Astrocyte (in vitro differentiated cells and primary cell): Measurements from ENCODE around the gene NRF1. TPM values are rescaled to one million over a fixed set of nuclear protein-coding genes. Genes with fewer than 3 reads are reported as not detected.

Experiments used
- DNase-seq: peaks from one replicate; pipeline ENCODE4 v3.0.0-alpha.2; 2010; ENCODE audit warnings: low read depth
- FAIRE-seq: peaks from 2 replicates; lab custom pipeline; 2011; peaks lifted over from hg19 to GRCh38; lab: Jason Lieb, UNC
- H2AFZ ChIP-seq: 2 replicates; pipeline ENCODE4 v1.6.0; 2012; ENCODE audit warnings: low read depth, low read length, inconsistent platforms
- H3K27ac ChIP-seq: 2 replicates; pipeline ENCODE4 v1.5.1; 2011; ENCODE audit warnings: low read depth, low read length, inconsistent platforms
- H3K27me3 ChIP-seq: 2 replicates; pipeline ENCODE4 v1.6.0; 2011; ENCODE audit warnings: low read length, inconsistent platforms; ENCODE audit not compliant: insufficient read depth
- H3K36me3 ChIP-seq: 2 replicates; pipeline ENCODE4 v1.5.1; 2011; ENCODE audit warnings: low read length, inconsistent platforms; ENCODE audit not compliant: insufficient read depth
- H3K4me1 ChIP-seq: 2 replicates; pipeline ENCODE4 v1.5.1; 2011; ENCODE audit warnings: low read length, inconsistent platforms; ENCODE audit not compliant: insufficient read depth
- H3K4me2 ChIP-seq: 2 replicates; pipeline ENCODE4 v1.6.0; 2012; ENCODE audit warnings: low read length, inconsistent platforms
- H3K4me3 ChIP-seq: 2 replicates; pipeline ENCODE4 v1.5.1; 2011; ENCODE audit warnings: low read depth, mild to moderate bottlenecking, low read length, inconsistent platforms; ENCODE audit not compliant: insufficient read depth
- H3K79me2 ChIP-seq: 2 replicates; pipeline ENCODE4 v1.6.0; 2012; ENCODE audit warnings: mild to moderate bottlenecking, low read length, inconsistent platforms; ENCODE audit not compliant: insufficient read depth
- H3K9ac ChIP-seq: 2 replicates; pipeline ENCODE4 v1.6.0; 2012; ENCODE audit warnings: mild to moderate bottlenecking, low read length, inconsistent platforms
- H3K9me3 ChIP-seq: 2 replicates; pipeline ENCODE4 v1.5.1; 2012; ENCODE audit warnings: low read depth, mild to moderate bottlenecking, low read length, inconsistent platforms; ENCODE audit not compliant: insufficient read depth
- H4K20me1 ChIP-seq: 2 replicates; pipeline ENCODE4 v1.6.0; 2012; ENCODE audit warnings: low read length, inconsistent platforms; ENCODE audit not compliant: insufficient read depth
- H3K27ac Mint-ChIP-seq: one replicate; pipeline ENCODE4 v1.8.0; 2021; ENCODE audit warnings: mild to moderate bottlenecking, mixed read lengths; ENCODE audit not compliant: unreplicated experiment
- H3K27me3 Mint-ChIP-seq: one replicate; pipeline ENCODE4 v1.8.0; 2021; ENCODE audit warnings: low read depth, mixed read lengths; ENCODE audit not compliant: unreplicated experiment
- H3K36me3 Mint-ChIP-seq: one replicate; pipeline ENCODE4 v1.8.0; 2021; ENCODE audit warnings: low read depth, mixed read lengths; ENCODE audit not compliant: unreplicated experiment
- H3K4me1 Mint-ChIP-seq: one replicate; pipeline ENCODE4 v1.8.0; 2021; ENCODE audit warnings: low read depth, mixed read lengths; ENCODE audit not compliant: unreplicated experiment
- H3K4me3 Mint-ChIP-seq: one replicate; pipeline ENCODE4 v1.8.0; 2021; ENCODE audit warnings: mild to moderate bottlenecking, moderate library complexity, mixed read lengths; ENCODE audit not compliant: unreplicated experiment
- H3K9me3 Mint-ChIP-seq: one replicate; pipeline ENCODE4 v1.8.0; 2021; ENCODE audit warnings: mild to moderate bottlenecking, mixed read lengths; ENCODE audit not compliant: unreplicated experiment
- EZH2 ChIP-seq: IDR thresholded peaks from 2 replicates; pipeline ENCODE4 v1.6.1; 2012; ENCODE audit warnings: mild to moderate bottlenecking, low read length, inconsistent platforms; ENCODE audit not compliant: insufficient read depth
- total RNA-seq: library from RNA; stranded (reverse); gene quantifications from 2 replicates; pipeline ENCODE4 v1.2.1, GENCODE V29; 2021
- TF ChIP-seq, protein P1 (sequence below): IDR thresholded peaks from 2 replicates; pipeline ENCODE4 v1.5.1; 2011; ENCODE audit warnings: low read depth, mild to moderate bottlenecking, inconsistent platforms, low read length, moderate library complexity; ENCODE audit not compliant: insufficient read depth

Gene NRF1
- total RNA-seq, 1 donor from 2014 or later = 12.7 TPM

DNA sequence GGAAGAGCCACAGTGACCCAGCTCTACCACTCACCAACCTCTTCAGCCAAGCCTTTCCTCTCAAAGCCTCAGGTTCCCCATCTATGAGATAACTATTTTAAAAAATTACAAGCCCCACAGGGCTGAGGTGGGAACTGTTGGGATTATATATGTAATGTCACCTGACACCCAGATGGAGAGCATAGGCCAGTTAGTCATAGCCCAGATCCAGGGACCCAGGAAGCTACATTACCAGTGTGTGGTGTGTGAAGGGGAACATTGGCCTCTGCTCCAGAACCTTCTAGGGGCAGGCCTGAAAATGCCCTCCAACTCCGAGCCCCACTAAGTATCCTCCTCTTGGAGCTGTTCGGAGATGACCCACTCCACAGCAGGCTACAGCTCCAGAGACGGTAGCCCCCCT is 162.4 kb downstream of the NRF1 start:
- Mint-ChIP-seq H3K36me3 (no peaks in the 10 kb centered on the region), H3K4me3 (no peak overlapping the region), H3K27me3 (peaks cover 26% of the 10 kb centered on the region), H3K27ac (no peak overlapping the region), H3K9me3 (no peaks in the 10 kb centered on the region), H3K4me1 (no peaks in the 10 kb centered on the region)
- H3K36me3 ChIP-seq = no peaks in the 10 kb centered on the region
- H4K20me1 ChIP-seq = peaks cover 9% of the 10 kb centered on the region
- no peaks in the 10 kb centered on the region for H3K9me3 ChIP-seq
- no peak for DNase-seq
- no peak for TF ChIP-seq EZH2
- TF ChIP-seq, protein P1, sequence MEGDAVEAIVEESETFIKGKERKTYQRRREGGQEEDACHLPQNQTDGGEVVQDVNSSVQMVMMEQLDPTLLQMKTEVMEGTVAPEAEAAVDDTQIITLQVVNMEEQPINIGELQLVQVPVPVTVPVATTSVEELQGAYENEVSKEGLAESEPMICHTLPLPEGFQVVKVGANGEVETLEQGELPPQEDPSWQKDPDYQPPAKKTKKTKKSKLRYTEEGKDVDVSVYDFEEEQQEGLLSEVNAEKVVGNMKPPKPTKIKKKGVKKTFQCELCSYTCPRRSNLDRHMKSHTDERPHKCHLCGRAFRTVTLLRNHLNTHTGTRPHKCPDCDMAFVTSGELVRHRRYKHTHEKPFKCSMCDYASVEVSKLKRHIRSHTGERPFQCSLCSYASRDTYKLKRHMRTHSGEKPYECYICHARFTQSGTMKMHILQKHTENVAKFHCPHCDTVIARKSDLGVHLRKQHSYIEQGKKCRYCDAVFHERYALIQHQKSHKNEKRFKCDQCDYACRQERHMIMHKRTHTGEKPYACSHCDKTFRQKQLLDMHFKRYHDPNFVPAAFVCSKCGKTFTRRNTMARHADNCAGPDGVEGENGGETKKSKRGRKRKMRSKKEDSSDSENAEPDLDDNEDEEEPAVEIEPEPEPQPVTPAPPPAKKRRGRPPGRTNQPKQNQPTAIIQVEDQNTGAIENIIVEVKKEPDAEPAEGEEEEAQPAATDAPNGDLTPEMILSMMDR = no peak
- H3K79me2 ChIP-seq = no peaks in the 10 kb centered on the region
- H3K4me3 ChIP-seq = no peak overlapping the region
- no peak for FAIRE-seq
- no peaks in the 10 kb centered on the region for H3K4me1 ChIP-seq
- H3K27ac ChIP-seq = no peak overlapping the region
- H3K27me3 ChIP-seq = peaks cover 33% of the 10 kb centered on the region
- no peak overlapping the region for H2AFZ ChIP-seq
- no peak overlapping the region for H3K4me2 ChIP-seq
- H3K9ac ChIP-seq = no peak overlapping the region

DNA sequence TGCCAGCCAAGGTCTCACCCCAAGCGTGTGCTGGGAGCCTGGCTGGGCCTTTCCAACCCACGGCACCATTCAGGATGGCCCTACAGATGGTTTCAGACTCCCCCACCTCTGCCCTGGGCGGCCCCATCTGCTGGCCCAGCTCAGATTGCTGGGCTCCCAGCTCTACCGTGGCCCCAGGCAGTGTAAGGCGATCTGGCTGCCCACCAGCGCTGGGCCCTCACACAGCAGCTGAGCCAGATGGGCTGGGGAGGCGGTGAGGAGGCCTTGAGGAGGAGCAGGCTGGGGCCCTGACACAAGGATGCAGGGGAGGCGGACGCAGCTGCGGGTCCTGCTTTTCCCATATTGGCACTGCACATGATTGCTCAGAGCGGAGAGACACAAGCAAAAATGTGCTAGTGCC is 162.8 kb downstream of the NRF1 start:
- Mint-ChIP-seq H3K4me1 (no peaks in the 10 kb centered on the region), H3K4me3 (no peak overlapping the region), H3K27me3 (peaks cover 26% of the 10 kb centered on the region), H3K36me3 (no peaks in the 10 kb centered on the region), H3K9me3 (no peaks in the 10 kb centered on the region), H3K27ac (no peak overlapping the region)
- Histone ChIP-seq H3K27me3 (peaks cover 38% of the 10 kb centered on the region), H3K27ac (no peak overlapping the region), H3K4me1 (no peaks in the 10 kb centered on the region), H3K79me2 (no peaks in the 10 kb centered on the region), H3K4me2 (no peak overlapping the region), H3K36me3 (no peaks in the 10 kb centered on the region), H3K4me3 (no peak overlapping the region), H3K9me3 (no peaks in the 10 kb centered on the region), H3K9ac (no peak overlapping the region), H2AFZ (no peak overlapping the region), H4K20me1 (peaks cover 9% of the 10 kb centered on the region)
- FAIRE-seq (no peak), DNase-seq (no peak)
- no peak for TF ChIP-seq EZH2
- TF ChIP-seq, protein P1 = no peak

DNA sequence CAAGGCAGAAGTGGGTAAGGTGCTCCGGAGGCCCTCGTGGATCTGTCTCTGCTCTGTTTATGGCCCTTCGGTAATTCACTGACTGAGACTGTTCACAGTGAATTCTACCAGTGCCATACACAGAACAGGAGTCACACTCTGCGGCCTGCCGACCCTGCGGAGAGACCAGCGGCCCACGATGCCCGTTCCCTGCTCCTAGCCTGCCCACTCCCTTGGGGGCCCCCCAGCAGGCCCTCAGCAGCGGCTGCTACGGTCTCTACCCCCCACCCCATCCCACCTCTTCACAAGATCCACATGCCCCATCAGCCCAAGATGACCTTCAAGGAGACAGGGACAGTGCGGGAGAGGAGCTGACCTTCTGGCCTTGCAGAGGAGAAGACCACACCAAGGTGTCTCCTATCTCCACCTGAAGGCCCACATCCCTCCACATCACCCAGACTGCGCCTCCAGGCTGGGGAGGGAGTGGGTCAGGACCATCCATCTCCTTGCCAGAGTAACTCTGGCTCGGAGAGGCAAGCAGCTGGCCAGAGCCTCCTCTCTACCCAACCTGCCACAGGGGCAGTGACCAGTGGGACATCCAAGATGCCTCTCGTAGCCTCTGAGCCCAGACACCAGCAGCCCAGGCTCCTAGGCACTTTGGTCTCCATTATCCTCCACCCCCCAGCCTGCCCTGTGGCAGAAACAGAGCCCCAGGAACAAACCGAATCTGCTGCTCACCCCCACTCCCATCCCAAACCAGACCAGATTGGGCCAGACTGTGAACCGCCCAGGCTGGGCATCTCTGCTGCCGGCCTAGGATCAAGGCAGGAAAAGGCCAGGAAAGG is 163.6 kb downstream of the NRF1 start:
- no peak overlapping the region for H3K27ac Mint-ChIP-seq
- DNase-seq (no peak), FAIRE-seq (no peak)
- no peak overlapping the region for H2AFZ ChIP-seq
- H3K36me3 ChIP-seq = no peaks in the 10 kb centered on the region
- peaks cover 38% of the 10 kb centered on the region for H3K27me3 ChIP-seq
- H3K4me2 ChIP-seq = no peak overlapping the region
- H3K9me3 ChIP-seq = no peaks in the 10 kb centered on the region
- no peak for TF ChIP-seq EZH2
- TF ChIP-seq, protein P1 = no peak
- no peak overlapping the region for H3K4me3 ChIP-seq
- H3K9ac ChIP-seq = no peak overlapping the region
- no peaks in the 10 kb centered on the region for H3K4me1 ChIP-seq
- no peak overlapping the region for H3K4me3 Mint-ChIP-seq
- no peaks in the 10 kb centered on the region for H3K4me1 Mint-ChIP-seq
- peaks cover 26% of the 10 kb centered on the region for H3K27me3 Mint-ChIP-seq
- H4K20me1 ChIP-seq = peaks cover 9% of the 10 kb centered on the region
- no peaks in the 10 kb centered on the region for H3K36me3 Mint-ChIP-seq
- H3K79me2 ChIP-seq = no peaks in the 10 kb centered on the region
- H3K9me3 Mint-ChIP-seq = no peaks in the 10 kb centered on the region
- no peak overlapping the region for H3K27ac ChIP-seq
